Upper lobe of right lung (tissue), 1 donor: ENCODE data around the gene IL17B. TPM values are rescaled to one million over a fixed set of nuclear protein-coding genes. Genes with fewer than 3 reads are reported as not detected.

Experiments used
- ATAC-seq: fragments of 200-7000 bp; cut with Tn5 transposase; one replicate; pipeline ENCODE4 v1.9.1; 2020; ENCODE audit warnings: mild to moderate bottlenecking, moderate library complexity
- DNase-seq: peaks from one replicate; pipeline ENCODE4 v3.0.0-alpha.2; 2020
- H3K27ac ChIP-seq: fragments of 200-600 bp; one replicate; pipeline ENCODE4 v1.8.0; 2022
- H3K27me3 ChIP-seq: fragments of 200-600 bp; one replicate; pipeline ENCODE4 v1.8.0; 2022; ENCODE audit warnings: mild to moderate bottlenecking
- H3K36me3 ChIP-seq: fragments of 200-600 bp; one replicate; pipeline ENCODE4 v1.8.0; 2022
- H3K4me1 ChIP-seq: fragments of 200-600 bp; one replicate; pipeline ENCODE4 v1.8.0; 2022
- H3K4me3 ChIP-seq: fragments of 200-600 bp; one replicate; pipeline ENCODE4 v1.8.0; 2022; ENCODE audit warnings: mild to moderate bottlenecking
- H3K9me3 ChIP-seq: fragments of 200-600 bp; one replicate; pipeline ENCODE4 v1.8.0; 2022
- CTCF ChIP-seq: fragments of 200-600 bp; IDR thresholded peaks from one replicate; pipeline ENCODE4 v1.8.0; 2022; ENCODE audit warnings: antibody characterized with exemption
- intact Hi-C: fragments of 100-400 bp; cut with DNase I; formaldehyde crosslinking; loops from one replicate; pipeline ENCODE4 v1.11.0; 2022
- total RNA-seq: library from RNA; stranded (reverse); fragmentation: NEBNext Ultra II Directional; extraction: Animal tissue kit (Norgen Biotek cat#: 25700); gene quantifications from one replicate; pipeline ENCODE4 v1.2.1, GENCODE V29; 2021
- donor health status: DM: no; HTN: yes; CAD: no; lungs with severe emphysema.

The IL17B gene
- total RNA-seq, 1 donor from 2014 or later, result not detected

GRCh38 chr5:149412783-149413476, 33.8 kb upstream of the IL17B start:
- Histone ChIP-seq H3K9me3 (no peaks in the 10 kb centered on the region), H3K27me3 (no peaks in the 10 kb centered on the region), H3K27ac (peak overlapping the region; percentile 60), H3K36me3 (peaks cover 6% of the 10 kb centered on the region), H3K4me3 (peak overlapping the region; percentile 55), H3K4me1 (peaks cover 26% of the 10 kb centered on the region)
- peak; percentile 55 for DNase-seq
- TF ChIP-seq CTCF, result no peak
- ATAC-seq, result peak; percentile 3
- intact Hi-C loops, result no loop called here

- Histone ChIP-seq H3K27ac (peak overlapping the region; percentile 60), H3K27me3 (no peaks in the 10 kb centered on the region), H3K36me3 (peaks cover 6% of the 10 kb centered on the region), H3K9me3 (no peaks in the 10 kb centered on the region), H3K4me3 (peak overlapping the region; percentile 55), H3K4me1 (peaks cover 16% of the 10 kb centered on the region)
- no peak for TF ChIP-seq CTCF
- DNase-seq (peak; percentile 23), ATAC-seq (no peak)
- intact Hi-C loops, result no loop called here
These were observed 32.8 kb upstream of the IL17B start for GRCh38 chr5:149411738-149412519.

- Histone ChIP-seq H3K9me3 (no peaks in the 10 kb centered on the region), H3K4me1 (peaks cover 10% of the 10 kb centered on the region), H3K27ac (peak overlapping the region; percentile 60), H3K27me3 (no peaks in the 10 kb centered on the region), H3K4me3 (peak overlapping the region; percentile 55), H3K36me3 (peaks cover 6% of the 10 kb centered on the region)
- TF ChIP-seq CTCF, result no peak
- peak; percentile 57 for DNase-seq
- ATAC-seq, result no peak
- intact Hi-C loops, result no loop called here
These were observed 31.8 kb upstream of the IL17B start for GRCh38 chr5:149410721-149411432.

GRCh38 chr5:149410071-149410470, 31.0 kb upstream of the IL17B start:
- TF ChIP-seq CTCF, result no peak
- peaks cover 9% of the 10 kb centered on the region for H3K4me1 ChIP-seq
- peak overlapping the region; percentile 60 for H3K27ac ChIP-seq
- peaks cover 6% of the 10 kb centered on the region for H3K36me3 ChIP-seq
- no peaks in the 10 kb centered on the region for H3K27me3 ChIP-seq
- intact Hi-C loops, result no loop called here
- H3K9me3 ChIP-seq, result no peaks in the 10 kb centered on the region
- DNase-seq (peak; percentile 25), ATAC-seq (no peak)
- H3K4me3 ChIP-seq, result peak overlapping the region; percentile 55

GRCh38 chr5:149409268-149409948, 30.3 kb upstream of the IL17B start:
- no peaks in the 10 kb centered on the region for H3K27me3 ChIP-seq
- DNase-seq, result peak; percentile 22
- intact Hi-C loops, result no loop called here
- peak overlapping the region; percentile 73 for H3K27ac ChIP-seq
- no peaks in the 10 kb centered on the region for H3K9me3 ChIP-seq
- peak overlapping the region; percentile 55 for H3K4me3 ChIP-seq
- no peak for TF ChIP-seq CTCF
- peaks cover 4% of the 10 kb centered on the region for H3K4me1 ChIP-seq
- ATAC-seq, result no peak
- peaks cover 6% of the 10 kb centered on the region for H3K36me3 ChIP-seq
